Mesenteric fat pad (tissue), 1 donor: ENCODE measurements around the gene BID. TPM values are rescaled to one million over a fixed set of nuclear protein-coding genes. Genes with fewer than 3 reads are reported as not detected.

Experiments
- DNase-seq: peaks from one replicate; pipeline ENCODE4 v3.0.0-alpha.2; 2020; ENCODE audit warnings: low spot score
- total RNA-seq: library from RNA; stranded (reverse); fragmentation: NEBNext Ultra II Directional; extraction: Animal tissue kit (Norgen Biotek cat#: 25700); gene quantifications from one replicate; pipeline ENCODE4 v1.2.1, GENCODE V29; 2021
- donor health status: DM: yes; HTN: yes; CAD: no.

Gene BID
- total RNA-seq, 1 donor from 2014 or later = 30.6 TPM

DNA sequence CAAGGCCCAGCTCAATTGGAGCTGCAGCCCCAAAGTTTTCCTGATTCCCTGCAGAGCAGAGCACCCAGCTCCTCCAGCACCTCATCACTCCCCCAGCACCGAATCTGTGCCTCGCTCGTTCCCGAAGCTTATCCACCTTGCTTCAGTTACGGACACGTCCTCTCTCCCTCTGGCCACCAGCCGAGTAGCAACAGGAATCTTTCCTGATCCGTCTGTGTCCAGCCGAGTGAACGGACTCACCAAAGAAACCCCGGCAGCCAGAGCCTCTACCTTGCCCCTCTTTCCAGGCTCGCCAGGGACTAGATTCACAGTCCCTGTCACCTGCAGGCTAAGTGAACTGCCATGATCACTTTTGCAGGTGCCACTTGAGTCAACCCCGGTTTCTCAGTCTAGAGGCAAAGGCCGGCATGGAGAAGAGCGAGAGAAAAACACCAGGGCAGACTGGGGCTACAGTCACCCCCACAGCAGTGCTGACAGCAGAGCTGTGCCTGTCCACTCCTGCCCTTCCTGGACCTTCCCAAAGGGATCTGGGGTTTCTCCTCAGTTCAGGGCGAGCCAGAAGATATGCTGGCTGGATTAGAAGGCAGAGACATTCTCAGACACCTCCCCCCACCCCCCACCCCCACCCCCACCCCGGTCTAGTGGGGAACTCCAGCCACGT is 32.3 kb downstream of the BID start:
- DNase-seq = no peak

DNA sequence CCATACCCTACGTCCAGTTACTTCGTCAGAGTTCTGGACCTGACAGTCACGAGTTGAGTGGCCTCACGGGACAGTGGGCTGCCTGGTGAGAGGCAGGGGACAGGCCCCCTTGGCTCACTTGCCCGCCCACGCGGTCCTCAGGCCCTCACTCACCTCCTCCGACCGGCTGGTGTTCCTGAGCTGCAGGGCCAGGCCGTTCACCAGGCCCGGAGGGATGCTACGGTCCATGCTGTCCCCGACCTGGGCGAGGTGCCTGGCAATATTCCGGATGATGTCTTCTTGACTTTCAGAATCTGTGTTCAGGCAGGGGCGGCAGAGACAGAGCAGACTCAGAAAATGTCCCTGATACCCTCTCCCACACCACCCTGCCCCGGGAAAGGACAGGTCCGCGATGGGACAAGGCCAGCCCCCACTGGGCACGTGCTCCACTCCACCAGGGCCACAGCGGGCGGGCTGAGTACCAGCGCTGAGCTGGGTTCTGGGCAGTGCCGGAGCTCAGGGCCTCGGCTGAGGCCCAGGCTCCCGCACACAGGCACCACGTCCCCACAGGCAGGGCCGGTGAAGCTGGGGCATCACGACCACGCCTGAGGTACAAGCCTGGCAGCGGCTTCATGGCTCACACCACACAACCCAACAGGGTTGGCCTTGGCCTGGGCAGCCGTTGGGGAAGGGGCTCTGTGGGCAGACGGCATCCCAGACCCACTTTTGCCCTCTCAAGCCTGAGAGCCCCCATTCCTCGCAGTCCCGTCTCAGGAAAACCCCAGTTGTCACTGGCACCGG is 34.9 kb downstream of the BID start:
- no peak for DNase-seq

DNA sequence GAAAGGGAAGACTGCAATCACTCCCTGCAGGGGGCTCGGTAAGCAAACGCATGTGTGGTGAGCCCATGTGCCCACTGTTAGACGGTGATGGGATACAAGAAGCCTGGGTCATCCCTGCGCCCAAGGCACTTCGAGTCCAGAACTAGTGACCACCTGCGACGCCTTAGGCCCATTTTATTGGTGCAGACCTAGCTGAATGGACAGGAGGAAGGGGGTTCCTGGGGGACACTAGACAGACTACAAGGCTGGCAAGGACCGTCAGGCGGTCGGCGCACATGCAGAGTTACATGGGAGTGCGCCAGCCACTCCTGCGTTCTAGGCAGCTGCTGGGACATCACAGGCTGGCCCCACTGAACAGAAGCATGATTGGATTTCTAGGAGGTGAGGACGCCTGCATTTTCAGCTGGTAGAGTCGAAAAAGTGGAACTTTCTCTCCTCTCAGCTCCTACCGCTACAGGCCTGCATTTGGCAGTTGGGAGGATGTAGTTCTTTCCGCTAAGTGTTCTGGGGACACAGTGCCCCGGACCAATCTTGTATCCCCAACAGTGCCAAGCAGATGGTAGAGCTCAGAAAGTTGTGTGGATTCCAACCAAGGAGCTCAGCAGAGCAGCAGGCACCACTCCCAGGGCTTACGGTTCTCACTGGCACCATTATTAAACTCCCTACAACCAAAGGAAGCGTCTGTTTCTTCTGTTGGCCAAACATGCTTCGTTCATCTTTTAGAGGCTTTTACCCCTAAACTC is 35.7 kb downstream of the BID start:
- DNase-seq = no peak

DNA sequence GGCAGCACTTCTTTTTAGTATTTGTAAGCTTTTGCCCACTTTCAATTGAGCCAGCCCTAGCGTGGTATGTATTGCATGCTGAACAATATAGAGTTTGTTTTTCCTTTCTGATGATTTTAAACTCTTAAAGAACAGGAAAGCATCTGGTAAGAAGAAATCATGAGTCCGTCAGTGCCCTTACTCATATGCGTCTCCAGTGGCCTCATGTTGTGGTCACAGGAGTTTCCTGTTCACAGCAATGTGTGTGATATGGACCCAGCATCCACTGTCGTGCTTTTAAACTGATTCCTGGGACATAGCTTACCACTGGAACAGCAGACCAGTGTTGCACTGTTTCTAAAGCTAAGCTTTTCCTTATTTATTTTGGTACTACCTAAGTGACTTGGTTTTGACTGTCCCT is 40.1 kb downstream of the BID start:
- DNase-seq = peak; percentile 2

DNA sequence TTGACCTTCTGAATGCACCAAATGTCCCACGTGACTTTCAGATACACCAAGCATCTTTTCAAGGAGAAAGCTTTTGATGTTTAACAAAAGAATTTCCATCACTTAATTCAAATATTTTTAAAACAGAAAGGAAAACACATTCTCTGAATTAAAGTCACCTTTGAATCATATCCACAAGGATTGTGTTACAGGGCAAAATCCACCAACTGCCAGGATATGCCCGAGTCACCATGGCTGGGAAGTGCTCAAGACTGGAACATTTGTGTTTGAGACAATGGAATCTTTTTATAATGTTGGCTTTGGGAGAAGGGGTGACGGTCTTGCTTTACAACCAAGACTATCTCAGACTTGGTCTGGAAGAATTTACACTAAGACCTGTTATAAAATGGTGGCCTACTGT is 40.8 kb downstream of the BID start:
- peak; percentile 6 for DNase-seq

DNA sequence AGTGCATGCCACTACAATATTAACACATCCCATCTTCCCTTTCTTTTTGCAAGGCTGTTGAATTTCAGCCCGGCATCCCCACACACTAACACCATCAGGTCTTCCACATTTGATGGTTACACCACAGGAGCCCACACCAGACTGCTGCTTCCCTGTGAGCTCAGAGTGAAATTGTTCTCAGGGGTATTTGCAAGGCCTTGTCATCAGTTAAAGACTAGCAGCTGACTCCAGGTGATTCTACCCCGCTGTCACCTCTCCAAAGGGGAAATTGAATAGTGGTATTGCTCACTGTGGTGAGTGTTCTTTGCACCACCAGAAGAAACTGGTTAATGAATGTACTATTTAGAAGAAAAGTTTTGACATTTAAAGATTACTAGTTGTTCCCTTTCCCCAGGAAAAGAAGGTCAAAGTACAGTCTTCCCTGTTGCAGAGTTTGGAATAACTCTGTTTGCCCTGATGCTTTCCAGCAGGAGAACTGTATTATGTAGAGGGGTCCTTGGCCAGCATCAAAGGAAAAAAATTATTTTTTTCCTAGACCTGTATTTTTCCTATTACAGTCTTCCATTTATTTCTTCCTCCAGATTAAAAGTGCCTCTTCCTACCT is 41.9 kb downstream of the BID start:
- peak; percentile 35 for DNase-seq

DNA sequence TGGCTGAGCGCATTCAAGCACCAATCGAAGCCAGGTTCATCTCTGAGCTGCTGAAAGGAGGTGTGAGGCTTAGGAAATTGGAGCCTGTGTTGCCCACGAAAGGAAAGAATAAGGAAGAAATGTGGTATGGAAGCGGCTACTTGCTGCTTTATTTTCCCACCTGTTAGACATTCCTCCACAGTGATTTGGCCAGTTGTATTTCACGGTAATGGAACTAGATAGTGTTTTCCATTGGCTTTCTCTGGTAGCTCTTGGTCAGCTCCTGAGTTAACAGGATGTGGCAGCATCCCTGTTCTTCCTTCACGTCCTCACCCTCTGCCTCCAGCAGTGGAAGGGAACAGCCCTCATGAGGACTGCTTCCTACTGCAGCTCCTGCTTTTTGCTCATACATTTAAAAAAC is 44.7 kb downstream of the BID start:
- DNase-seq = peak; percentile 37

DNA sequence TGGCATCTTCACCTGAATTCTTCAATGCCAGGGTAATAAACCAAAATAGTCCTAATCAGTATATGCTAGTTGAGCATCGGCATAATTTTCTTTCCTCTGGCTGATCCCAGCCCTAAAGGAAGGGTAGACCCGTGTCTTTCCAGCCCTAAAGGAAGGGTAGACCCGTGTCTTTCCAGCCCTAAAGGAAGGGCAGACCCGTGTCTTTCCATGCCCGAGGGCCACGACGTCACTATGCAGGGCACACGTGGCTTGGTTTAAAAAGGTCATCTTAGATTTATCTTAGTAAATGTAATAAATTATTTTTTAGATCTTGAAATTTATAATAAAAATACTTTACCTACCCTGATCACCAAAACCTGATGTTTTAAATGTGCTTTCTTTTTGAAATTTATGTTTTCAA is 45.5 kb downstream of the BID start:
- DNase-seq = peak; percentile 12

DNA sequence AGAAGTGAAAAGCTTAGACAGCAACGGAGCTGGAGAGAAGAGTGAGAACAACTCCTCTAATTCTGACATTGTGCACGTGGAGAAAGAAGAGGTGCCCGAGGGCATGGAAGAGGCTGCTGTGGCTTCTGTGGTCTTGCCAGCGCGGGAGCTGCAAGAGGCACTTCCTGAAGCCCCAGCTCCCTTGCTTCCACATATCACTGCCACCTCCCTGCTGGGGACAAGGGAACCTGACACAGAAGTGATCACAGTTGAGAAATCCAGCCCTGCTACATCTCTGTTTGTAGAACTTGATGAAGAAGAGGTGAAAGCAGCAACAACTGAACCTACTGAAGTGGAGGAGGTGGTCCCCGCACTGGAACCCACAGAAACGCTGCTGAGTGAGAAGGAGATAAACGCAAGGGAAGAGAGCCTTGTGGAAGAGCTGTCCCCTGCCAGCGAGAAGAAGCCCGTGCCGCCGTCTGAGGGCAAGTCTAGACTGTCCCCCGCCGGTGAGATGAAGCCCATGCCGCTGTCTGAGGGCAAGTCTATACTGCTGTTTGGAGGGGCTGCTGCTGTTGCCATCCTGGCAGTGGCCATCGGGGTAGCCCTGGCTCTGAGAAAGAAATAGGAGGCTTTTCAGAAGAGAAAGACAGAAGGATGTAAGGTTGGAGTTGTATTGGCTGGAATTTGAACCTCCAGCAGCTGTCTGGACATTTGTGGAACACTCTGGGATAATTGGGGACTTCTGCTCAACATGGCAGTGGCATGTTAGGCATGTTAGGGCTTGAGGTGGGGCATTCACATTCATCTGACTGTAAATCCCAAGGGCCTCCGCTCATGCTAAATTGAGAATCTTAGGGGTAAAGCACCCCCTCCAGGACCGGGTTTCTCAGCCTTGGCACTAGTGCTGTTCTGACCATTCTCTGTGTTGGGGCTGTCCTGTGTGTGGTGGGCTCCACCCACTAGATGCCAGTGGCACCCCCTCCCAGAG is 47.1 kb downstream of the BID start:
- peak; percentile 57 for DNase-seq

DNA sequence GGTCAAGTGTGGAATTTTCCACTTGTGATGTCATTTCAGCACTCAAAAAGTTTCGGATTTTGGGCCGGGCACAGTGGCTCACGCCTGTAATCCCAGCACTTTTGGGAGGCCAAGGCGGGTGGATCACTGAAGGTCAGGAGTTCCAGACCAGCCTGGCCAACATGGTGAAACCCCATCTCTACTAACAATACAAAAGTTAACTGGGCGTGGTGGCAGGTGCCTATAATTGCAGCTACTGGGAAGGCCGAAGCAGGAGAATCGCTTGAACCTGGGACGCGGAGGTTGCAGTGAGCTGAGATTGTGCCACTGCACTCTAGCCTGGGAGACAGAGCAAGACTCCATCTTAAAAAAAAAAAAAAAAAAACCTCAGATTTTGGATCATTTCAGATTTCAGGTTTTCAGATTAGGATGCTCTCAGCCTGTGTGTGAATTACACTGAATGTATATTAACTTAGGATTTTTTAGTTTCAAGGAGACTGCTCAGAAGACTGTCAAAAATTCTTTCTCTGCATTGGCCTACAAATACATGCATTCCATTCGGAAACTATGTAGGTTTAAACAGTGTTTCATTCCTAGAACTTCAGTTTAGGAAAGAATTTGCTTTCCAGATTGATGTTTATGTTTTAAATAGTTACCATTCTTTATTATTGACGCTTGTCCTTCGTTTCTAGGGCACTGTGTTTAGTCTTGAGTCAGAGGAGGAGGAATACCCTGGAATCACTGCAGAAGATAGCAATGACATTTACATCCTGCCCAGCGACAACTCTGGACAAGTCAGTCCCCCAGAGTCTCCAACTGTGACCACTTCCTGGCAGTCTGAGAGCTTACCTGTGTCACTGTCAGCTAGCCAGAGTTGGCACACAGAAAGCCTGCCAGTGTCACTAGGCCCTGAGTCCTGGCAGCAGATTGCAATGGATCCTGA is 48.0 kb downstream of the BID start:
- peak; percentile 26 for DNase-seq

DNA sequence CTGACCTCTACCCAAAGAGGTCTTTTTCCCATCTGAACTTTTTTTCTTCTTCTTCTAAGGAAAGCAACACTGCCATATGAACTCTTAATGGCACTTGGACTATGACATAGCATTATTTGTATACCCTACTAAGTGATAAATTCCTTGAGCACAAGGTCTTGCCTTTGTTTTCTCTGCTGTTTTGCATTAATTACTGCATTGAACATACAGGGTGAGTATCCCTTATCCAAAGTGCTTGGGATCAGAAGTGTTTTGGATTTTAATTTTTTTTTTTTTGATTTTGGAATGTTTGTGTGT is 48.8 kb downstream of the BID start:
- DNase-seq = no peak

DNA sequence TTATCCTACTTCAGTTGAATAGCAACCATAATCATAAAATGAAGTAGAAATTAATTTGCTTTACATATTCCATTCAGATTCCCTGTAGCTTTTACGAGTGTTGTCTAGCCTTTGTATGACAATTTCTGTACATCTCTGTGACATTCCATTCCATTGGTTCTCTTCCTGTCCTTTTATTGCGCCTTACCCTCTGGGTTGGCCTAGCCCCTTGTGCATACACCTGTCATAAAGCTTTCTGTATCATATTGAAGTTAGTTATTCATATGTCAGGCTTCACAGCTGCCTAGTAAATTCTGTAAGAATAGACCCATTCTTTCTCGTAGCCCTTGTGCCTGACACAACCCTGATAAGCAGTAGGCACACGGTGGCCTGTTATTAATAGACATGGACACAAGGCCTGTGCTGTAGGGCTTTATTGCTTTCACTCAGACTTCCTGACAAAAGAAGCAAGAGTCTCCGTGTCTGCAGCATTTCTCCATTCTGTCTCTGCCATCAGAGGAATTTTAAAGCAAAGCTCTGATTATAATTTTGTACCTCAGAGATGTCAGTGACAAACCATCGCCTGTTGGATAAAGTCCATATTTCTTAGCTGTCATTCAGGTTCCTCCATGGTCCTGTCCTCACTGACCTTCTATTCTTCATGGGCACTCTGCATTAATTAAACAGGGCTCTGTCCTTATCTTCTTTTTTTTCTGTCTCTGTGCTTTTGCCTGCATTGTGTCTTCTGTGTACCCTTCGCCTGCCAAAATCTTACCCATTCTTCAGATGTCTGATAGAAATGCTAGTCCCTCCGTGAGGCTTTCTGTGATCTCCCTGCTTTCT is 49.4 kb downstream of the BID start:
- DNase-seq = no peak

DNA sequence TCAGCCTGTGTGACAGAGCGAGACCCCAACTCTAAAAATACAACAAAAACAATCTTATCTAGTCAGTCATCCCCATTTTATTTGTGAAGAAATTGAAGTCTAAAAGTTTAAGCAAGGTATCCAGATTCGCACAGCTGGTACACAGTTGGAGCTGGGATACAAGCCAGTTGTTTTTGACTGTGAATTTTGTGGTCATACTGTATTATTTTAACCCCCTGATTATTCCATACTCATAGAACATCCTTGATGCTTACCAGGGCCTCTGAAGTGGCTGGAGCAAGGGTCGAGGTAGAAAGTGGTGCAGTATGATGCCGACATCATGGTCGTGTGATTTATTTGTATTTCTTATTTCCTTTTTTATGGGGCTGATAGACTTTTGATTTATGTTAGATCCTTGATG is 50.0 kb downstream of the BID start:
- no peak for DNase-seq

DNA sequence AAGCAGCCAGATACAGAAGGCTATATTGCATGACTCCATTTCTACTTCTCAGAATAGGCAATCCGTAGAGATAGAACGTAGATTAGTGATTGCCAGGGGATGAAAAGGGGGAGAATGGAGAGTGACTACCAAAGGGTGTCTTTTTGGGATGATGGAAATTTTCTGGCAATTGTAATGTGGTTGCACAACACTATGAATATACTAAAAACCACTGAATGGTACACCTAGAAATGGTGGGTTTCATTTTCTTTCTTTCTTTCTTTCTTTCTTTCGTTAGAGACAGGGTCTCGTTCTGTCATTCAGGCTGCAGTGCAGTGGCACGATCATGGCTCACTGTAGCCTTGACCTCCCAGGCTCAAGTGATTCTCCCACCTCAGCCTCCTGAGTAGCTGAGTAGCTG is 54.4 kb downstream of the BID start:
- DNase-seq = no peak

DNA sequence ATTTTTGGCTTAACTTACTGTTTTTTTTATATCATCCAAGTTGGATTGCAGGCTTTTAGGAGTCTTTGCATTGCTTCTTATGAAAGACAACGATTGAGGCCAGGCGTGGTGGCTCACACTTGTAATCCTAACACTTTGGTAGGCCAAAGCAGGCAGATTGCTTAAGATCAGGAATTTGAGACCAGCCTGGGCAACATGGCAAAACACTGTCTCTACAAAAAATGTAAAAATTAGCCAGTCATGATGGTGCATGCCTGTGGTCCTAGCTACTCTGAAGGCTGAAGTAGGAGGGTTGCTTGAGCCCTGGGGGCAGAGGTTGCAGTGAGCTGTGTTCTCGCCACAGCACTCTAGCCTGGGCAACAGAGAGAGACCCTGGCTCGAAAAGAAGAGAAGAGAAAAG is 56.6 kb downstream of the BID start:
- no peak for DNase-seq

DNA sequence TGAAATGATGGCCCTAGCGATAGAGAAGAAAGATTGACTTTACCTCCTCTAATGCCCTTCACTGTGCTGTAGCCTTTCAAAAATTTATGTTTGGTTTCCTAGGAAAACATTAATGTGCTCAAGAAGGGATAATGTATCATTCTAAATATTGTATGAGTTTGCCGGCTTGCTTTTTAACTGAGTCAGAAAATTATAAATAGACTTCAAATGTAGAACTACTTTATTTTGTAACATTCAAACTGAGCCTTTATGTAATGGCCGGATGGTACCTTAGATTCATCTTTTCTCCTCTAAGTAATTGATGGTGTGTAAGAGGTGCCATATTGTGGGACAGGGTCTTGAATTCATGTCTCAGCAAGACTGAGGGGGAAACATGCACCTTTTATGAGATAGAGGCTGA is 57.7 kb downstream of the BID start:
- DNase-seq = no peak

DNA sequence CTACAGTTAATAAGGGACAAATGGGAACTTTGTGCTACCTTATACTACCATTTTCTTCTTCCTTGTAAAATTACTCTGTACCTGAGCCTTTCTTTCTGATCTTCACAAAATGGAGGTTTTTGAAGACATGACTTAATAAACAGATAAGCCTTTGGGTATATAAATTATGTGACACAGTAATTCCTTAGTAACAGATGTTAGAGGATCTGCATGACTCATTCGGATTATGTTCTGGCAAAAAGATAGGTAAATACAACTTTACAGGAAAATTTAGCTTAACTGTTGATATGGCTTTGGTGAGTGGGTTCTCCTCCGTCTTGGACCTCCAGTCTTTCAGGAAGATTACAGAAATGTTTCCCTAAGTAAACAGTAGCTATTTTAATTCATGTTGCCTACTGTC is 61.8 kb downstream of the BID start:
- DNase-seq = no peak

DNA sequence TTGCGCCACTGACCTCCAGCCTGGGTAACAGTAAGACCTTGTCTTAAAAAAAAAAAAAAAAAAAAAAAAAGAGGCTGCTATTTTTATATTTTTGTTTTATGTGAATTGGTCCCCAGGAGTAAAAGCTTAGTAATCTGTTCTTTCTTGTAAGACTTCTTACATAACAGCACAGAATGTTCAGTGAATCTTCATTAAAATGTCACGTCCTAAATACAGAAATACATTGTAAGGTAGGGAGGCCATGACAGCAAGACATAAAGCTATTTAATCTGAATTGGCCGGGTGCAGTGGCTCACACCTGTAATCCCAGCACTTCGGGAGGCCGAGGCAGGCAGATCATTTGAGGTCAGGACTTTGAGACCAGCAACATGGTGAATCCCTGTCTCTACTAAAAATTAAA is 64.2 kb downstream of the BID start:
- no peak for DNase-seq

DNA sequence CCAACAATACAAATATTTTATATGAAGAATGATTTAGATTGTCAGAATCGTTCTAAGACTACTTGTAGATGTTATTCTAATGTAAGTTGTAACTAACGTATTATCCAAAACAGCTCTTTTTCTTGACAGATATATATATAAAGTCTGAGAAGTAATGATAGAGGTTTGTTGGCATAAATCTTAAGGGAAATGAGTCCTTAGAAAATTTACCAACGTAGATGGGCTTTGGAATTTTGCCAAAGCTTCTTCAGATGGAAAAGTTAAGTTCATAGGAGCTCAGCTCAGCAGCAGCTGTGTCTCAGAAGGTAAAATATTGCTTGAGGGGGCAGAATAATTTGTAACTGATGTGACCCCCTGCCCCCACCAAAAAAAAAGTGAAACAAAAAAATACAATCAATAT is 66.7 kb downstream of the BID start:
- DNase-seq = no peak
